Suprapubic skin (tissue), 4 donors: ENCODE measurements around the gene RUNX1. TPM values are rescaled to one million over a fixed set of nuclear protein-coding genes. Genes with fewer than 3 reads are reported as not detected.

Experiments
- DNase-seq, 2 donors: peaks; one replicate each; pipeline ENCODE4 v3.0.0-alpha.2; 2019; ENCODE audit warnings: low spot score in 2 of 2
- H3K27ac ChIP-seq: fragments of 200-600 bp; sonication (generic); one replicate; pipeline ENCODE4 v1.5.1; 2019
- H3K27me3 ChIP-seq: fragments of 200-600 bp; sonication (generic); one replicate; pipeline ENCODE4 v1.5.1; 2019
- H3K36me3 ChIP-seq: fragments of 200-600 bp; sonication (generic); one replicate; pipeline ENCODE4 v1.5.1; 2019
- H3K4me1 ChIP-seq: fragments of 200-600 bp; sonication (generic); one replicate; pipeline ENCODE4 v1.5.1; 2019
- H3K4me3 ChIP-seq: fragments of 200-600 bp; sonication (generic); one replicate; pipeline ENCODE4 v1.5.1; 2019; ENCODE audit warnings: mild to moderate bottlenecking
- H3K9me3 ChIP-seq: fragments of 200-600 bp; sonication (generic); one replicate; pipeline ENCODE4 v1.5.1; 2019
- EP300 ChIP-seq: sonication (generic); formaldehyde crosslinking; IDR thresholded peaks from one replicate; pipeline ENCODE4 v1.6.1; 2017; ENCODE audit warnings: antibody characterized with exemption
- POLR2A ChIP-seq, 2 donors: fragments of 450-650 bp; IDR thresholded peaks; one replicate each; pipeline ENCODE4 v1.6.1; 2017; ENCODE audit warnings: antibody characterized with exemption in 2 of 2, mild to moderate bottlenecking in 2 of 2, moderate library complexity in 2 of 2
- POLR2AphosphoS5 ChIP-seq, 3 donors: sonication (generic); formaldehyde crosslinking; IDR thresholded peaks; one replicate each; pipeline ENCODE4 v1.6.1; 2017; ENCODE audit warnings: antibody characterized with exemption in 3 of 3
- WGBS: methylation state at CpG from one replicate; pipeline ENCODE4 v1.1.5; 2018; 5-methylcytosine and 5-hydroxymethylcytosine counted together
- total RNA-seq, 4 donors: library from RNA; depleted of rRNA; stranded (reverse); fragments of >200 nt; gene quantifications; one replicate each; pipeline ENCODE4 v1.1.0, GENCODE V29; 2016
- TF ChIP-seq, protein P1 (sequence below), 2 donors: fragments of 200-600 bp in 1 of 2; fragments of 450-650 bp in 1 of 2; sonication (generic) in 1 of 2; IDR thresholded peaks; one replicate each; pipeline ENCODE4 v1.5.1; 2016 to 2019; ENCODE audit warnings: antibody characterized with exemption in 2 of 2, mild to moderate bottlenecking in 1 of 2, moderate library complexity in 1 of 2

RUNX1 gene
- total RNA-seq, 4 donors from 2014 or later: 15.4 to 26.7 (median 20.5) TPM

DNA sequence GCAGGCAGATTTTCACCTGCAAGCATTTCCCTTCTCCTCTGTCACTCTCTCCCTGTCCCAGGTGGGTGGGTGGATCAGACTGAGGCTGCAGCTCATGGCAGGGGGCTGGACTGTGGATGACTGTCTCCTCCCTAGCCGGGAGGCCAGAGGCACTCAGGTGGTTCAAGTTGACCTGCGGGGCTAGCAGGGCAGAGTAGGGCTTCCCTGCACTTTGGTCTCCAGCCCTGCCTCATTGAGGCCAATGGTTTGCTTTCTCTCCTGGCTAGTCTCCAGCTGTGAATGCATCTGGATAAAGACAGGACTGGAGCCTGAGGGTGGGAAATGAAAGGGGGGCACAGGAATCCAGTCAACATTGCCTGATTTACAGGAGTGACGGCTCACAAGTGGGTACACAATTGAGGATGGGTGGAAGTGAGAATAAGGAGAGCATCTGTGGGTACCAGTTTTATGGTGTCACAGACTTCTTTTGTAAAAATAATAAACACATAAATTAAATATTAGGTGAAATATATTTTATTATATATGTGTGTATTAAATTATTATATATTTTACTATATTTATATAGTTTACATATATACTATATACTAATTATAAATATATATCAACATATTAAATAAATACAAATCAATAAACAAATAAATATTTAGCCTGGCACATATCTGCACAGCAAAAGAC is 25.6 kb downstream of the RUNX1 start:
- no peak overlapping the region for H3K27ac ChIP-seq
- H3K4me1 ChIP-seq: peaks cover 9% of the 10 kb centered on the region
- H3K27me3 ChIP-seq: peaks cover 4% of the 10 kb centered on the region
- no peaks in the 10 kb centered on the region for H3K9me3 ChIP-seq
- no peak for TF ChIP-seq EP300
- TF ChIP-seq POLR2AphosphoS5 (IDR thresholded peaks at IDR 0.05): no peak
- TF ChIP-seq POLR2A (IDR thresholded peaks at IDR 0.05): no peak
- TF ChIP-seq, protein P1, sequence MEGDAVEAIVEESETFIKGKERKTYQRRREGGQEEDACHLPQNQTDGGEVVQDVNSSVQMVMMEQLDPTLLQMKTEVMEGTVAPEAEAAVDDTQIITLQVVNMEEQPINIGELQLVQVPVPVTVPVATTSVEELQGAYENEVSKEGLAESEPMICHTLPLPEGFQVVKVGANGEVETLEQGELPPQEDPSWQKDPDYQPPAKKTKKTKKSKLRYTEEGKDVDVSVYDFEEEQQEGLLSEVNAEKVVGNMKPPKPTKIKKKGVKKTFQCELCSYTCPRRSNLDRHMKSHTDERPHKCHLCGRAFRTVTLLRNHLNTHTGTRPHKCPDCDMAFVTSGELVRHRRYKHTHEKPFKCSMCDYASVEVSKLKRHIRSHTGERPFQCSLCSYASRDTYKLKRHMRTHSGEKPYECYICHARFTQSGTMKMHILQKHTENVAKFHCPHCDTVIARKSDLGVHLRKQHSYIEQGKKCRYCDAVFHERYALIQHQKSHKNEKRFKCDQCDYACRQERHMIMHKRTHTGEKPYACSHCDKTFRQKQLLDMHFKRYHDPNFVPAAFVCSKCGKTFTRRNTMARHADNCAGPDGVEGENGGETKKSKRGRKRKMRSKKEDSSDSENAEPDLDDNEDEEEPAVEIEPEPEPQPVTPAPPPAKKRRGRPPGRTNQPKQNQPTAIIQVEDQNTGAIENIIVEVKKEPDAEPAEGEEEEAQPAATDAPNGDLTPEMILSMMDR (IDR thresholded peaks at IDR 0.05): no peak
- no peak for DNase-seq
- H3K36me3 ChIP-seq: no peaks in the 10 kb centered on the region
- 80% methylated on average over 3 of the region's 3 CpGs for WGBS
- H3K4me3 ChIP-seq: no peak overlapping the region

GRCh38 chr21:35021546-35021945 is 27.6 kb downstream of the RUNX1 start:
- no peak overlapping the region for H3K27ac ChIP-seq
- DNase-seq: no peak
- H3K4me1 ChIP-seq: peaks cover 1% of the 10 kb centered on the region
- H3K36me3 ChIP-seq: no peaks in the 10 kb centered on the region
- H3K9me3 ChIP-seq: no peaks in the 10 kb centered on the region
- no peak overlapping the region for H3K4me3 ChIP-seq
- no peaks in the 10 kb centered on the region for H3K27me3 ChIP-seq
- TF ChIP-seq EP300 (no peak), POLR2AphosphoS5 (IDR thresholded peaks at IDR 0.05) (no peak), POLR2A (IDR thresholded peaks at IDR 0.05) (no peak)
- TF ChIP-seq, protein P1 (IDR thresholded peaks at IDR 0.05): no peak
- 100% methylated on average over 1 of the region's 3 CpGs for WGBS

GRCh38 chr21:35020902-35021301 is 28.2 kb downstream of the RUNX1 start:
- Histone ChIP-seq H3K4me1 (no peaks in the 10 kb centered on the region), H3K9me3 (no peaks in the 10 kb centered on the region), H3K36me3 (no peaks in the 10 kb centered on the region), H3K27me3 (no peaks in the 10 kb centered on the region), H3K27ac (no peak overlapping the region), H3K4me3 (no peak overlapping the region)
- 100% methylated on average over 1 of the region's 1 CpG for WGBS
- TF ChIP-seq POLR2AphosphoS5 (IDR thresholded peaks at IDR 0.05): no peak
- TF ChIP-seq, protein P1 (IDR thresholded peaks at IDR 0.05): no peak
- no peak for TF ChIP-seq POLR2A (IDR thresholded peaks at IDR 0.05)
- no peak for TF ChIP-seq EP300
- DNase-seq: no peak

DNA sequence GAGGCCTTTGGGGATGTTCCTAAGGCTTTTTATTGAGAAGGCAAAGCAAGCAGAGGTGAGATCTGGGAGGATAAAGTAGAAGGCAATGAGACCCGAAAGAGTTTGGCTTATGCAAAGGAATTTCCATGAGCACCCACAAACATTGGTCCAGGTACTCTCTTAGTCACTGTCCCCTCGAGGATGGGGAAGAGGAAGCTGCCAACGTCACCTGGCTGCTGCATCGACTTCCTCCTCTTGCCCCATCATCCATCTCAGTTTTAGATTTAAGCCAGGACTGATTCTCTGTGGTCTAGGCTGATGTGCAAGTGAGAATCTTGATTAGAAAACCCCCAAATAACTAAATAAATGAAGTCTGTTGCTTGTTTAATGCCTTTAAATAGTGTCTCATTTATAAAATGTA is 28.7 kb downstream of the RUNX1 start:
- H3K36me3 ChIP-seq: no peaks in the 10 kb centered on the region
- 73% methylated on average over 4 of the region's 4 CpGs for WGBS
- no peaks in the 10 kb centered on the region for H3K27me3 ChIP-seq
- no peaks in the 10 kb centered on the region for H3K4me1 ChIP-seq
- no peak overlapping the region for H3K4me3 ChIP-seq
- DNase-seq: no peak
- H3K27ac ChIP-seq: no peak overlapping the region
- no peaks in the 10 kb centered on the region for H3K9me3 ChIP-seq
- TF ChIP-seq EP300 (no peak), POLR2AphosphoS5 (IDR thresholded peaks at IDR 0.05) (no peak), POLR2A (IDR thresholded peaks at IDR 0.05) (no peak)
- TF ChIP-seq, protein P1 (IDR thresholded peaks at IDR 0.05): no peak

- 92% methylated on average over 9 of the region's 9 CpGs for WGBS
- Histone ChIP-seq H3K4me3 (no peak overlapping the region), H3K36me3 (no peaks in the 10 kb centered on the region), H3K27ac (no peak overlapping the region), H3K9me3 (no peaks in the 10 kb centered on the region), H3K4me1 (no peaks in the 10 kb centered on the region), H3K27me3 (no peaks in the 10 kb centered on the region)
- no peak for DNase-seq
- TF ChIP-seq POLR2A (IDR thresholded peaks at IDR 0.05): no peak
Measured at GRCh38 chr21:35019631-35020032, 29.5 kb downstream of the RUNX1 start.

DNA sequence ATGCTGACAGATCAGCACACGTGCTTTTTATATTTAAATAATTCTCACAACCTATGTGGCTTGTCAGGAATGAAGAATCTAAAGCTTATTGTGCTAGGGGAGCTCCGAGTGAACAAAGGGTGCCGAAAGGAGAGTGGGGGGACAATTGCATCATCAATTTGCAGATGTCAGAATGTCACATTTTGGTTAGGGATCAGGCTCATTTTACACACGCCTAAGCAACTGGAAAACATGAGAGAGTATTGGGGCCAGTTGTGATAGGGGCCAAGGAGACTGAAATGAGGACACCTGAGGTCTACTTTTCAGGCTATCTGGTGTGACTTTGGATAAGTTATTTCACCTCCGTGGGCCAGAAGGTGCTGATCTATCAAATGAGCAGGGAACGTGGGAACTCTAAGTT is 31.8 kb downstream of the RUNX1 start:
- H3K36me3 ChIP-seq: no peaks in the 10 kb centered on the region
- WGBS: 88% methylated on average over 6 of the region's 6 CpGs
- no peaks in the 10 kb centered on the region for H3K4me1 ChIP-seq
- H3K4me3 ChIP-seq: no peak overlapping the region
- no peak overlapping the region for H3K27ac ChIP-seq
- no peak for DNase-seq
- no peaks in the 10 kb centered on the region for H3K9me3 ChIP-seq
- TF ChIP-seq POLR2AphosphoS5 (IDR thresholded peaks at IDR 0.05) (no peak), POLR2A (IDR thresholded peaks at IDR 0.05) (no peak), EP300 (no peak)
- TF ChIP-seq, protein P1 (IDR thresholded peaks at IDR 0.05): no peak
- H3K27me3 ChIP-seq: no peaks in the 10 kb centered on the region
